ENCODE results near the gene ZNF581.

ZNF581 gene

GRCh38 chr19:55668603-55669348 lies 25.3 kb downstream of the ZNF581 start:
- no peak for DNase-seq

- DNase-seq = no peak
Measured at GRCh38 chr19:55669418-55670279, 26.2 kb downstream of the ZNF581 start.

GRCh38 chr19:55670280-55671053 lies 27.0 kb downstream of the ZNF581 start:
- DNase-seq = peak in 1 of 2 experiments; percentile 10

- no peak for DNase-seq
Measured at GRCh38 chr19:55671054-55671378, 27.6 kb downstream of the ZNF581 start.

GRCh38 chr19:55672418-55672817 lies 29.0 kb downstream of the ZNF581 start:
- DNase-seq = no peak

GRCh38 chr19:55673465-55673864 lies 30.0 kb downstream of the ZNF581 start:
- DNase-seq = no peak

- no peak for DNase-seq
Measured at GRCh38 chr19:55673889-55674288, 30.4 kb downstream of the ZNF581 start.

GRCh38 chr19:55674459-55674840 lies 31.0 kb downstream of the ZNF581 start:
- DNase-seq = no peak

- peak; percentile 97 to 99 for DNase-seq
Measured at GRCh38 chr19:55674841-55675660, 31.6 kb downstream of the ZNF581 start, which contains the start of gene EPN1. Gene EPN1 (plus strand): TSS chr19:55675226. CDS start chr19:55678628, 3,402 bp downstream.

GRCh38 chr19:55675661-55676354 lies 32.4 kb downstream of the ZNF581 start:
- DNase-seq = no peak

GRCh38 chr19:55676383-55676782 lies 32.9 kb downstream of the ZNF581 start:
- no peak for DNase-seq

GRCh38 chr19:55676889-55677505 lies 33.5 kb downstream of the ZNF581 start:
- no peak for DNase-seq

GRCh38 chr19:55677572-55678028 lies 34.2 kb downstream of the ZNF581 start:
- no peak for DNase-seq

GRCh38 chr19:55678121-55678671 lies 34.7 kb downstream of the ZNF581 start:
- DNase-seq = no peak

GRCh38 chr19:55679343-55680257 lies 36.2 kb downstream of the ZNF581 start:
- DNase-seq = no peak

GRCh38 chr19:55680339-55681130 lies 37.1 kb downstream of the ZNF581 start:
- no peak for DNase-seq

- DNase-seq = no peak
Measured at GRCh38 chr19:55681131-55682092, 38.0 kb downstream of the ZNF581 start.
